B cell (primary cell): ENCODE results near the gene ANKDD1A. TPM values are rescaled to one million over a fixed set of nuclear protein-coding genes. Genes with fewer than 3 reads are reported as not detected.
A peak's percentile ranks its signal among the peaks of the same experiment; 100 is the strongest.

ENCODE experiments used
- ATAC-seq: fragments of 200-7000 bp; cut with Tn5 transposase; one replicate; pipeline ENCODE4 v1.10.0; 2021; ENCODE audit warnings: low read depth, mild to moderate bottlenecking, moderate number of reproducible peaks, moderate library complexity
- CTCF ChIA-PET: fragments of 350-600 bp; sonication (Branson Sonifier 250); formaldehyde crosslinking; loops from one replicate; lab custom pipeline; 2021; ENCODE audit warnings: antibody characterized with exemption, inconsistent platforms; lab: Charles Lee
- POLR2A ChIA-PET: fragments of 350-600 bp; sonication (Branson Sonifier 250); formaldehyde crosslinking; loops from one replicate; lab custom pipeline; 2021; ENCODE audit warnings: antibody characterized with exemption; lab: Charles Lee
- DNase-seq: peaks from one replicate; pipeline ENCODE4 v3.0.0; 2013
- H2AFZ ChIP-seq: 2 replicates; pipeline ENCODE4 v1.6.1; 2012; ENCODE audit warnings: mild to moderate bottlenecking, low read depth, low read length; ENCODE audit not compliant: insufficient read depth, poor library complexity, severe bottlenecking
- H3K27ac ChIP-seq, 2 donors: 1 replicate in 1 of 2; 2 replicates in 1 of 2; pipeline ENCODE4 v1.5.1; 2012 to 2013; ENCODE audit warnings: low read length in 2 of 2, mild to moderate bottlenecking in 2 of 2, moderate library complexity in 1 of 2
- H3K27me3 ChIP-seq, 4 experiments: fragments of 200-600 bp in 1 of 4; sonication (generic) in 1 of 4; replicated peaks in 1 of 4; 1 replicate in 2 of 4; 2 replicates in 2 of 4; pipeline versions ENCODE4 v1.6.1 to v1.7.0; 2013 to 2016; ENCODE audit warnings: low read length in 3 of 4, mild to moderate bottlenecking in 2 of 4, mixed read lengths in 1 of 4, moderate library complexity in 1 of 4; ENCODE audit not compliant: insufficient read depth in 4 of 4, control insufficient read depth in 3 of 4; ENCODE audit errors: control extremely low read depth in 1 of 4
- H3K36me3 ChIP-seq, 2 experiments: replicated peaks in 1 of 2; 1 replicate in 1 of 2; 2 replicates in 1 of 2; pipeline versions ENCODE4 v1.6.1 to v1.7.1; 2013; ENCODE audit warnings: low read length in 1 of 2; ENCODE audit not compliant: insufficient read depth in 2 of 2, control insufficient read depth in 1 of 2; ENCODE audit errors: control extremely low read depth in 1 of 2, extremely low read depth in 1 of 2
- H3K4me1 ChIP-seq, 2 donors: fragments of 200-600 bp in 1 of 2; sonication (generic) in 1 of 2; 1 replicate in 1 of 2; 2 replicates in 1 of 2; pipeline versions ENCODE4 v1.5.1 to v1.6.1; 2013 to 2017; ENCODE audit warnings: low read length in 2 of 2; ENCODE audit not compliant: control insufficient read depth in 2 of 2, insufficient read depth in 2 of 2
- H3K4me2 ChIP-seq: replicated peaks from 2 replicates; pipeline ENCODE3; 2012; ENCODE audit warnings: mild to moderate bottlenecking, low read depth, low read length; ENCODE audit not compliant: poor library complexity, severe bottlenecking
- H3K4me3 ChIP-seq, 5 experiments: fragments of 200-600 bp in 1 of 5; sonication (generic) in 1 of 5; 1 replicate in 3 of 5; 2 replicates in 2 of 5; pipeline versions ENCODE4 v1.5.1 to v1.7.0; 2011 to 2016; ENCODE audit warnings: low read length in 4 of 5, mild to moderate bottlenecking in 4 of 5, low read depth in 2 of 5, control low read depth in 1 of 5, moderate library complexity in 1 of 5; ENCODE audit not compliant: insufficient read depth in 1 of 5; ENCODE audit errors: control extremely low read depth in 1 of 5, extremely low read depth in 1 of 5
- H3K79me2 ChIP-seq: fragments of 200-600 bp; sonication (generic); one replicate; pipeline ENCODE4 v1.6.0; 2016; ENCODE audit warnings: low read length; ENCODE audit not compliant: control insufficient read depth, insufficient read depth
- H3K9ac ChIP-seq: fragments of 200-600 bp; sonication (generic); 2 replicates; pipeline ENCODE4 v1.6.1; 2017; ENCODE audit warnings: mild to moderate bottlenecking, low read length, moderate library complexity
- H3K9me3 ChIP-seq, 3 donors: one replicate each; pipeline versions ENCODE4 v1.6.1 to v1.7.1; 2013; ENCODE audit warnings: low read length in 2 of 3; ENCODE audit not compliant: control insufficient read depth in 2 of 3, insufficient read depth in 1 of 3; ENCODE audit errors: control extremely low read depth in 1 of 3
- H4K20me1 ChIP-seq: 2 replicates; pipeline ENCODE4 v1.6.0; 2012; ENCODE audit warnings: mild to moderate bottlenecking, low read length; ENCODE audit not compliant: insufficient read depth, control insufficient read depth, poor library complexity, severe bottlenecking
- H3K27ac Mint-ChIP-seq: one replicate; pipeline ENCODE4 v1.8.0; 2021; ENCODE audit warnings: mixed read lengths
- H3K27me3 Mint-ChIP-seq: one replicate; pipeline ENCODE4 v1.8.0; 2021; ENCODE audit warnings: mixed read lengths
- H3K4me1 Mint-ChIP-seq: one replicate; pipeline ENCODE4 v1.8.0; 2021; ENCODE audit warnings: mixed read lengths
- H3K4me3 Mint-ChIP-seq: one replicate; pipeline ENCODE4 v1.8.0; 2021; ENCODE audit warnings: mixed read lengths
- H3K9me3 Mint-ChIP-seq: one replicate; pipeline ENCODE4 v1.8.0; 2022; ENCODE audit warnings: mixed read lengths; ENCODE audit not compliant: insufficient read depth
- EZH2 ChIP-seq: IDR thresholded peaks from 2 replicates; pipeline ENCODE4 v1.6.1; 2012; ENCODE audit warnings: borderline replicate concordance, low read depth, mild to moderate bottlenecking, moderate library complexity, low read length; ENCODE audit not compliant: insufficient read depth, poor library complexity, severe bottlenecking
- WGBS: methylation state at CpG from one replicate; pipeline ENCODE4 v1.1.5; 2013; ENCODE audit warnings: missing lambda C conversion rate; ENCODE audit not compliant: insufficient coverage; 5-methylcytosine and 5-hydroxymethylcytosine counted together
- intact Hi-C: fragments of 100-400 bp; cut with micrococcal nuclease; formaldehyde crosslinking; loops from one replicate; pipeline ENCODE4 v1.10.0; 2022
- polyA plus RNA-seq: library from polyadenylated mRNA; depleted of rRNA; stranded (reverse); fragments of >200 nt; gene quantifications from 2 replicates; pipeline ENCODE4 v1.2.3, GENCODE V29; 2012
- total RNA-seq, 2 donors: library from RNA; stranded (reverse); fragments of 120-200 nt in 1 of 2; gene quantifications; 1 replicate in 1 of 2; 2 replicates in 1 of 2; pipeline versions ENCODE4 v1.2.3 to v1.2.4, GENCODE V29; 2013 to 2022
- TF ChIP-seq, protein P1 (sequence below): fragments of 200-600 bp; IDR thresholded peaks from one replicate; pipeline ENCODE4 v1.8.0; 2022; ENCODE audit warnings: antibody characterized with exemption, mild to moderate bottlenecking

ANKDD1A gene
- total and polyA plus RNA-seq, 2 donors (not counting 1 experiment from before 2014, with no cell fraction given): 2.6 to 2.7 TPM

DNA sequence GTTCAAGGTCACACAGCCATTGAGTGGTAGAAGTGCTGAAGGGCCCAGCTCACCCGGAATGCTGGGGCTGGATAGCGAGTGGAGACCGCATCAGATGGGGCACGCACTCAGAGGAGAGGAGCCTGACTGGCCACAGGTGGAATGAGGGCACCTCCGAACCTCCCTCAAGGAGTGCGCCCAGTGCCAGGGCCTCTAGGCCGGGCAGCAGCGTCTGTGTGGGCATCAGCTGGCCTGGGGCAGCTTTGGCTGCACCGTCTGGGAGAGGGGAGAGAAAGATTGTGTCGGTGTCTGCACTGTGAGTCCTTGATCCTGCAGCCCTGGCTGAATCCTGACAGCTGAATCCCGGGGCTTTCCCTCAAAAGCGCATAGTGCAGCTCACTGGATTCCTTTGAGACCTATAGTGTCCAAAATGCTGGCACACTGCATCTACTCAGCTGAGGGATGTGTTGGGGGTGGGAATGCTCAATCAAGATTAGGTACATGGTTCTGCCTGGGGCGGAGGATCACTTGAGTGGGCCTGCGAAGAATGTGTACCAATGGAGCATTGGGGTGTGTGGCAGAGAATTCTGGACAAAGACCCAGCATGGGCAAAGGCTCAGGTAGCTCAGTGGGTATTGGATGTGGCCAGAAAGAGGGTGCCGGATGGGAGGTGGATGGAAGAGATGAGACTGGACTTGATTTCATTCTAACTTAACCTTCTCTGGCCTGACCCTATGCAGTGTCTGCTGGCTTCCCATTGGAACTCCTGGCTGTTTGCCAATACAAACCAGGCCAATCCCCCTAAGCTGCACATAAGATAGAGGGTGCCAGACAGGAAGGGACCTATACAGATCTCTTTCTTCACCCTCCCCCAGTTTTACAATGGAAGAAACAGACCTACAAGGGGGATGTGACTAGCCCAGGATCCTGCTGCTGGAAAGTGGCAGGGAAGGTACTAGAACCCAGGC, 950 bp downstream of the ANKDD1A start:
- H3K27me3 Mint-ChIP-seq: peaks cover 8% of the 10 kb centered on the region
- intact Hi-C loops: no loop called here
- Histone ChIP-seq H3K4me2 (no peak overlapping the region), H3K4me1 (peaks cover 7 to 9% of the 10 kb centered on the region in 2 donors), H3K36me3 (no peaks in the 10 kb centered on the region), H4K20me1 (no peaks in the 10 kb centered on the region), H3K4me3 (no peak overlapping the region), H3K9me3 (no peaks in the 10 kb centered on the region), H3K27ac (no peak overlapping the region), H3K27me3 (peaks cover 0 to 19% (median 4%) of the 10 kb centered on the region in 4 experiments), H3K79me2 (no peaks in the 10 kb centered on the region), H2AFZ (no peak overlapping the region), H3K9ac (no peak overlapping the region)
- no peak for ATAC-seq
- no peak overlapping the region for H3K27ac Mint-ChIP-seq
- H3K4me1 Mint-ChIP-seq: peaks cover 9% of the 10 kb centered on the region
- TF ChIP-seq, protein P1, sequence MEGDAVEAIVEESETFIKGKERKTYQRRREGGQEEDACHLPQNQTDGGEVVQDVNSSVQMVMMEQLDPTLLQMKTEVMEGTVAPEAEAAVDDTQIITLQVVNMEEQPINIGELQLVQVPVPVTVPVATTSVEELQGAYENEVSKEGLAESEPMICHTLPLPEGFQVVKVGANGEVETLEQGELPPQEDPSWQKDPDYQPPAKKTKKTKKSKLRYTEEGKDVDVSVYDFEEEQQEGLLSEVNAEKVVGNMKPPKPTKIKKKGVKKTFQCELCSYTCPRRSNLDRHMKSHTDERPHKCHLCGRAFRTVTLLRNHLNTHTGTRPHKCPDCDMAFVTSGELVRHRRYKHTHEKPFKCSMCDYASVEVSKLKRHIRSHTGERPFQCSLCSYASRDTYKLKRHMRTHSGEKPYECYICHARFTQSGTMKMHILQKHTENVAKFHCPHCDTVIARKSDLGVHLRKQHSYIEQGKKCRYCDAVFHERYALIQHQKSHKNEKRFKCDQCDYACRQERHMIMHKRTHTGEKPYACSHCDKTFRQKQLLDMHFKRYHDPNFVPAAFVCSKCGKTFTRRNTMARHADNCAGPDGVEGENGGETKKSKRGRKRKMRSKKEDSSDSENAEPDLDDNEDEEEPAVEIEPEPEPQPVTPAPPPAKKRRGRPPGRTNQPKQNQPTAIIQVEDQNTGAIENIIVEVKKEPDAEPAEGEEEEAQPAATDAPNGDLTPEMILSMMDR: no peak
- TF ChIP-seq EZH2: no peak
- ChIA-PET CTCF (interaction anchor here (1.1 to 3.0 kb wide), 3 partner anchors 96 to 184 kb away, joined by 3 to 13 read pairs (median 5); no protein-coding TSS in a partner anchor), POLR2A (no interaction called here)
- WGBS: 97% methylated on average over 14 of the region's 15 CpGs
- H3K4me3 Mint-ChIP-seq: peak overlapping the region; percentile 70
- H3K9me3 Mint-ChIP-seq: no peaks in the 10 kb centered on the region
- no peak for DNase-seq
